ENCODE data around the gene PYGO1.

GRCh38 chr15:55513152-55513551 lies 75.0 kb downstream of the PYGO1 start:
- no peak for TF ChIP-seq POLR2A (IDR thresholded peaks at IDR 0.05)
- no peak for TF ChIP-seq CTCF (IDR thresholded peaks at IDR 0.05)
